ENCODE results near the gene LRCH4. TPM values are rescaled to one million over a fixed set of nuclear protein-coding genes. Genes with fewer than 3 reads are reported as not detected.

The LRCH4 gene
- total and polyA plus RNA-seq, 9 of the 15 experiments (the other 6 are each of a cell fraction or from before 2014, with no cell fraction given) = 0.06 to 63.3 (median 15.0) TPM

- TF ChIP-seq FUS (optimal IDR thresholded peaks at IDR 0.05; ENCODE audit: low read depth, low read length) (no peak), TFE3 (CRISPR knock-in tag; IDR thresholded peaks at IDR 0.05) (no peak), ZNF280A (IDR thresholded peaks at IDR 0.05; ENCODE audit: low read depth, partially characterized antibody) (no peak), ZNF212 (CRISPR knock-in tag; IDR thresholded peaks at IDR 0.05) (no peak), ZFX (CRISPR knock-in tag; IDR thresholded peaks at IDR 0.05) (peak; percentile 4; the same call in 1 of the 2 replicates), ZEB2 (IDR thresholded peaks at IDR 0.05) (no peak), REST (IDR thresholded peaks at IDR 0.05; ENCODE audit: borderline replicate concordance) (peak; percentile 45; the same call in 1 of the 2 replicates), REST (CRISPR knock-in tag; IDR thresholded peaks at IDR 0.05; ENCODE audit: low read depth) (no peak), PRDM10 (IDR thresholded peaks at IDR 0.05; ENCODE audit: partially characterized antibody) (no peak), ZNF197 (CRISPR knock-in tag; IDR thresholded peaks at IDR 0.05; ENCODE audit: low read depth) (no peak), ZNF699 (CRISPR knock-in tag; IDR thresholded peaks at IDR 0.05; ENCODE audit: insufficient replicate concordance) (no peak)
These were observed 26.9 kb upstream of the LRCH4 start (continued) for GRCh38 chr7:100612730-100613390.

Measured in K562 (cell line).